Osteocyte (in vitro differentiated cells): ENCODE results near the gene ZNF691. TPM values are rescaled to one million over a fixed set of nuclear protein-coding genes. Genes with fewer than 3 reads are reported as not detected.
"Not testable (repeated sequence)": the region's sequence is repeated elsewhere in the genome, so short reads cannot be mapped to it uniquely, and the experiment has no call there.

Experiments used
- DNase-seq: peaks from one replicate; pipeline ENCODE4 v3.0.0; 2021; ENCODE audit warnings: mixed read lengths; ENCODE audit not compliant: unreplicated experiment; ENCODE audit errors: extremely low spot score
- H3K27ac Mint-ChIP-seq: one replicate; pipeline ENCODE4 v1.8.0; 2021; ENCODE audit warnings: mild to moderate bottlenecking, mixed read lengths; ENCODE audit not compliant: unreplicated experiment
- H3K27me3 Mint-ChIP-seq: one replicate; pipeline ENCODE4 v1.8.0; 2021; ENCODE audit warnings: mixed read lengths; ENCODE audit not compliant: unreplicated experiment
- H3K36me3 Mint-ChIP-seq: one replicate; pipeline ENCODE4 v1.8.0; 2021; ENCODE audit warnings: mixed read lengths; ENCODE audit not compliant: unreplicated experiment
- H3K4me1 Mint-ChIP-seq: one replicate; pipeline ENCODE4 v1.8.0; 2021; ENCODE audit warnings: mixed read lengths; ENCODE audit not compliant: unreplicated experiment
- H3K4me3 Mint-ChIP-seq: one replicate; pipeline ENCODE4 v1.8.0; 2021; ENCODE audit warnings: mild to moderate bottlenecking, moderate library complexity, mixed read lengths; ENCODE audit not compliant: unreplicated experiment
- H3K9me3 Mint-ChIP-seq: one replicate; pipeline ENCODE4 v1.8.0; 2021; ENCODE audit warnings: mixed read lengths; ENCODE audit not compliant: unreplicated experiment
- CTCF ChIP-seq: fragments of 200-600 bp; sonication (generic); IDR thresholded peaks from 2 replicates; pipeline ENCODE4 v1.5.0; 2021; ENCODE audit warnings: antibody characterized with exemption, mild to moderate bottlenecking, moderate library complexity
- total RNA-seq: library from RNA; stranded (reverse); gene quantifications from 2 replicates; pipeline ENCODE4 v1.2.1, GENCODE V29; 2021

ZNF691 gene
- total RNA-seq, 1 donor from 2014 or later: 10.7 TPM

GRCh38 chr1:42860339-42861013 lies 14.1 kb downstream of the ZNF691 start:
- Mint-ChIP-seq H3K36me3 (peaks cover 5% of the 10 kb centered on the region), H3K4me1 (no peaks in the 10 kb centered on the region), H3K9me3 (peaks cover 26% of the 10 kb centered on the region), H3K27ac (no peak overlapping the region), H3K27me3 (peaks cover 29% of the 10 kb centered on the region), H3K4me3 (no peak overlapping the region)
- no peak for TF ChIP-seq CTCF
- no peak for DNase-seq

- no peak for DNase-seq
- H3K27ac Mint-ChIP-seq: no peak overlapping the region
- peaks cover 5% of the 10 kb centered on the region for H3K36me3 Mint-ChIP-seq
- TF ChIP-seq CTCF: no peak
- no peaks in the 10 kb centered on the region for H3K4me1 Mint-ChIP-seq
- peaks cover 34% of the 10 kb centered on the region for H3K27me3 Mint-ChIP-seq
- no peak overlapping the region for H3K4me3 Mint-ChIP-seq
- H3K9me3 Mint-ChIP-seq: peaks cover 26% of the 10 kb centered on the region
Observed at GRCh38 chr1:42861014-42861399, 14.6 kb downstream of the ZNF691 start.

GRCh38 chr1:42866549-42866948 lies 20.1 kb downstream of the ZNF691 start:
- Mint-ChIP-seq H3K9me3 (no peaks in the 10 kb centered on the region), H3K27ac (no peak overlapping the region)

GRCh38 chr1:42868466-42868865 lies 22.1 kb downstream of the ZNF691 start:
- not testable (repeated sequence) for H3K4me3 Mint-ChIP-seq, H3K36me3 Mint-ChIP-seq, H3K4me1 Mint-ChIP-seq, H3K9me3 Mint-ChIP-seq, DNase-seq, H3K27ac Mint-ChIP-seq
- H3K27me3 Mint-ChIP-seq: peaks cover 65% of the 10 kb centered on the region

More at GRCh38 chr1:42866549-42866948, 20.1 kb downstream of the ZNF691 start:
- H3K36me3 Mint-ChIP-seq: no peaks in the 10 kb centered on the region
- no peaks in the 10 kb centered on the region for H3K4me1 Mint-ChIP-seq
- DNase-seq: no peak
- H3K4me3 Mint-ChIP-seq: no peak overlapping the region
- H3K27me3 Mint-ChIP-seq: peaks cover 56% of the 10 kb centered on the region
- no peak for TF ChIP-seq CTCF

GRCh38 chr1:42869254-42869653 lies 22.8 kb downstream of the ZNF691 start:
- not testable (repeated sequence) for H3K4me1 Mint-ChIP-seq, DNase-seq, H3K9me3 Mint-ChIP-seq, H3K36me3 Mint-ChIP-seq, H3K27ac Mint-ChIP-seq, H3K4me3 Mint-ChIP-seq
- peaks cover 69% of the 10 kb centered on the region for H3K27me3 Mint-ChIP-seq

GRCh38 chr1:42869751-42870150 lies 23.3 kb downstream of the ZNF691 start:
- not testable (repeated sequence) for H3K27ac Mint-ChIP-seq, H3K4me1 Mint-ChIP-seq, H3K4me3 Mint-ChIP-seq

GRCh38 chr1:42873108-42873507 lies 26.7 kb downstream of the ZNF691 start:
- not testable (repeated sequence) for H3K27ac Mint-ChIP-seq, H3K4me1 Mint-ChIP-seq, DNase-seq, H3K4me3 Mint-ChIP-seq, H3K36me3 Mint-ChIP-seq, H3K9me3 Mint-ChIP-seq
- peaks cover 78% of the 10 kb centered on the region for H3K27me3 Mint-ChIP-seq

More at GRCh38 chr1:42869751-42870150, 23.3 kb downstream of the ZNF691 start:
- not testable (repeated sequence) for H3K36me3 Mint-ChIP-seq, DNase-seq, H3K9me3 Mint-ChIP-seq
- peaks cover 68% of the 10 kb centered on the region for H3K27me3 Mint-ChIP-seq
